HCT116 (cell line): ENCODE measurements around the gene ITPK1. TPM values are rescaled to one million over a fixed set of nuclear protein-coding genes. Genes with fewer than 3 reads are reported as not detected.

Source experiments
- ATAC-seq: fragments of 200-7000 bp; cut with Tn5 transposase; 2 replicates; pipeline ENCODE4 v1.9.1; 2020; ENCODE audit warnings: mild to moderate bottlenecking, moderate library complexity
- BruUV-seq: library from RNA; stranded (reverse); fragments of 400-500 nt; replicated peaks from 2 replicates; lab custom pipeline; 2021; lab: Mats Ljungman, UMichigan
- CTCF ChIA-PET: fragments of 300-600 bp; sonication (Branson Sonifier 250); formaldehyde crosslinking; loops from one replicate; lab custom pipeline; 2021; ENCODE audit warnings: antibody characterized with exemption; lab: Charles Lee
- POLR2A ChIA-PET: fragments of 300-600, 350-600 bp; sonication (Branson Sonifier 250); formaldehyde crosslinking; loops from one replicate; lab custom pipeline; 2021; ENCODE audit warnings: antibody characterized with exemption; lab: Charles Lee
- RAD21 ChIA-PET, 2 experiments: fragments of 300-600 bp; sonication (Branson Sonifier 250); formaldehyde crosslinking; loops; one replicate each; lab custom pipeline; 2023; ENCODE audit warnings: low total read pairs in 2 of 2; ENCODE audit not compliant: uncharacterized antibody in 2 of 2, unreplicated experiment in 2 of 2, low non-redundant PET in 1 of 2; lab: Charles Lee
- DNase-seq: peaks from one replicate; pipeline ENCODE4 v3.0.0-alpha.2; 2010; ENCODE audit warnings: low read depth, low spot score
- H2AFZ ChIP-seq: fragments of 200-600 bp; shearing (Covaris generic), sonication (generic); 2 replicates; pipeline ENCODE4 v1.6.1; 2017; ENCODE audit warnings: low read depth, mixed run types, mixed read lengths, antibody characterized with exemption, low read length; ENCODE audit not compliant: poor library complexity, severe bottlenecking
- H3K27ac ChIP-seq: 2 replicates; pipeline ENCODE4 v1.5.1; 2012; ENCODE audit warnings: low read depth, low read length
- H3K27me3 ChIP-seq: fragments of 200-600 bp; sonication (generic); 2 replicates; pipeline ENCODE4 v1.6.1; 2016; ENCODE audit warnings: mixed run types, low read length, mixed read lengths; ENCODE audit not compliant: insufficient read depth
- H3K36me3 ChIP-seq, 2 experiments: fragments of 200-500 bp in 1 of 2; fragments of 200-600 bp in 1 of 2; sonication (Bioruptor generic) in 1 of 2; sonication (generic) in 1 of 2; 2 replicates each; pipeline versions ENCODE4 v1.5.1 to v1.6.1; 2014 to 2016; ENCODE audit warnings: low read length in 2 of 2, inconsistent platforms in 1 of 2, mixed read lengths in 1 of 2, mixed run types in 1 of 2; ENCODE audit not compliant: insufficient read depth in 2 of 2, control insufficient read depth in 1 of 2
- H3K4me1 ChIP-seq, 2 experiments: fragments of 200-600 bp in 1 of 2; sonication (generic) in 1 of 2; 2 replicates each; pipeline versions ENCODE4 v1.5.1 to v1.6.1; 2012 to 2017; ENCODE audit warnings: low read length in 2 of 2, inconsistent platforms in 1 of 2, mild to moderate bottlenecking in 1 of 2, mixed read lengths in 1 of 2, mixed run types in 1 of 2, moderate library complexity in 1 of 2; ENCODE audit not compliant: insufficient read depth in 2 of 2, control insufficient read depth in 1 of 2
- H3K4me2 ChIP-seq: fragments of 200-600 bp; sonication (generic); 2 replicates; pipeline ENCODE4 v1.6.1; 2017; ENCODE audit warnings: mixed run types, low read length, mixed read lengths
- H3K4me3 ChIP-seq, 2 experiments: fragments of 200-600 bp in 1 of 2; sonication (generic) in 1 of 2; replicated peaks in 1 of 2; 2 replicates each; pipeline ENCODE4 v1.5.1; 2011 to 2016; ENCODE audit warnings: low read length in 2 of 2, control low read depth in 1 of 2, low read depth in 1 of 2, mild to moderate bottlenecking in 1 of 2, mixed read lengths in 1 of 2, mixed run types in 1 of 2
- H3K79me2 ChIP-seq: fragments of 200-600 bp; sonication (generic); 2 replicates; pipeline ENCODE4 v1.6.1; 2017; ENCODE audit warnings: mild to moderate bottlenecking, mixed run types, low read length, moderate library complexity, mixed read lengths; ENCODE audit not compliant: insufficient read depth
- H3K9ac ChIP-seq: fragments of 200-600 bp; sonication (generic); 2 replicates; pipeline ENCODE4 v1.6.1; 2016; ENCODE audit warnings: low read length, mixed read lengths
- H3K9me2 ChIP-seq: fragments of 200-600 bp; sonication (generic), shearing (Covaris generic); 2 replicates; pipeline ENCODE4 v1.6.1; 2017; ENCODE audit warnings: mixed run types, mild to moderate bottlenecking, moderate library complexity; ENCODE audit not compliant: insufficient read depth
- H3K9me3 ChIP-seq, 2 experiments: fragments of 200-500 bp in 1 of 2; fragments of 200-600 bp in 1 of 2; sonication (Bioruptor generic) in 1 of 2; sonication (generic) in 1 of 2; 2 replicates each; pipeline ENCODE4 v1.6.1; 2014 to 2017; ENCODE audit warnings: low read length in 2 of 2, mixed read lengths in 2 of 2, inconsistent platforms in 1 of 2, low read depth in 1 of 2, mild to moderate bottlenecking in 1 of 2, mixed run types in 1 of 2, moderate library complexity in 1 of 2; ENCODE audit not compliant: control insufficient read depth in 1 of 2, insufficient read depth in 1 of 2
- H4K20me1 ChIP-seq: fragments of 200-600 bp; sonication (generic), shearing (Covaris generic); 2 replicates; pipeline ENCODE4 v1.6.1; 2017; ENCODE audit warnings: mixed run types, mild to moderate bottlenecking, moderate library complexity; ENCODE audit not compliant: insufficient read depth
- ATF3 ChIP-seq: IDR thresholded peaks from 2 replicates; pipeline ENCODE4 v1.6.1; 2012
- CBX3 ChIP-seq: IDR thresholded peaks from 2 replicates; pipeline ENCODE4 v1.6.1; 2012; ENCODE audit warnings: low read depth
- CEBPB ChIP-seq: IDR thresholded peaks from 2 replicates; pipeline ENCODE4 v1.6.1; 2012; ENCODE audit warnings: low read depth
- EGR1 ChIP-seq: IDR thresholded peaks from 2 replicates; pipeline ENCODE4 v1.6.1; 2012; ENCODE audit warnings: low read depth
- ELF1 ChIP-seq: IDR thresholded peaks from 2 replicates; pipeline ENCODE4 v1.6.1; 2012; ENCODE audit warnings: low read depth, borderline replicate concordance
- EZH2phosphoT487 ChIP-seq: fragments of 200-600 bp; IDR thresholded peaks from 2 replicates; pipeline ENCODE4 v1.6.1; 2018; ENCODE audit warnings: antibody characterized with exemption, borderline replicate concordance
- FOSL1 ChIP-seq: IDR thresholded peaks from 2 replicates; pipeline ENCODE4 v1.6.1; 2012; ENCODE audit warnings: low read depth
- POLR2A ChIP-seq: IDR thresholded peaks from 2 replicates; pipeline ENCODE4 v1.7.0; 2011; ENCODE audit warnings: borderline replicate concordance; ENCODE audit not compliant: insufficient read depth, insufficient read length; ENCODE audit errors: extremely low read depth
- RAD21 ChIP-seq: IDR thresholded peaks from 2 replicates; pipeline ENCODE4 v1.6.1; 2012; ENCODE audit warnings: low read depth, mild to moderate bottlenecking
- TCF7L2 ChIP-seq: IDR thresholded peaks from 2 replicates; pipeline ENCODE4 v1.7.0; 2011; ENCODE audit warnings: borderline replicate concordance, inconsistent platforms; ENCODE audit not compliant: insufficient read depth, insufficient read length; ENCODE audit errors: extremely low read depth
- ZBTB33 ChIP-seq: IDR thresholded peaks from 2 replicates; pipeline ENCODE4 v1.6.1; 2011; ENCODE audit warnings: mild to moderate bottlenecking, low read length, moderate library complexity; ENCODE audit not compliant: insufficient replicate concordance; ENCODE audit errors: extremely low read depth
- intact Hi-C: fragments of 100-400 bp; cut with micrococcal nuclease; formaldehyde crosslinking; loops from 2 replicates; pipeline ENCODE4 v1.10.0; 2022
- total RNA-seq: library from RNA; stranded (reverse); gene quantifications from one replicate; pipeline ENCODE4 v1.2.1, GENCODE V29; 2021; ENCODE audit not compliant: unreplicated experiment
- TF ChIP-seq, protein P1 (sequence below), 3 experiments: fragments of 200-600 bp in 1 of 3; sonication (generic) in 1 of 3; IDR thresholded peaks in 2 of 3; conservative IDR thresholded peaks in 1 of 3; 2 replicates each; pipeline ENCODE4 v1.5.1; 2012 to 2017; ENCODE audit warnings: low read depth in 2 of 3, low read length in 2 of 3, antibody characterized with exemption in 1 of 3, borderline replicate concordance in 1 of 3, control low read depth in 1 of 3, mild to moderate bottlenecking in 1 of 3, mixed read lengths in 1 of 3, mixed run types in 1 of 3, moderate library complexity in 1 of 3; ENCODE audit not compliant: insufficient read depth in 1 of 3

ITPK1 gene
- total RNA-seq, 1 experiment from 2014 or later: 70.2 TPM

GRCh38 chr14:93110856-93111419, 4.8 kb downstream of the ITPK1 start:
- H3K27me3 ChIP-seq: no peaks in the 10 kb centered on the region
- no TSS peak for BruUV-seq
- no peak for ATAC-seq
- no peak overlapping the region for H3K9ac ChIP-seq
- CTCF ChIA-PET: no interaction called here
- RAD21 ChIA-PET: no interaction called here
- peaks cover 73% of the 10 kb centered on the region for H3K79me2 ChIP-seq
- no peak for TF ChIP-seq ATF3
- no peak for TF ChIP-seq RAD21
- TF ChIP-seq FOSL1: no peak
- no peak for TF ChIP-seq CBX3
- TF ChIP-seq POLR2A: no peak
- TF ChIP-seq EZH2phosphoT487: no peak
- no peak for TF ChIP-seq ELF1
- no peak for TF ChIP-seq CEBPB
- TF ChIP-seq EGR1: no peak
- TF ChIP-seq, protein P1, sequence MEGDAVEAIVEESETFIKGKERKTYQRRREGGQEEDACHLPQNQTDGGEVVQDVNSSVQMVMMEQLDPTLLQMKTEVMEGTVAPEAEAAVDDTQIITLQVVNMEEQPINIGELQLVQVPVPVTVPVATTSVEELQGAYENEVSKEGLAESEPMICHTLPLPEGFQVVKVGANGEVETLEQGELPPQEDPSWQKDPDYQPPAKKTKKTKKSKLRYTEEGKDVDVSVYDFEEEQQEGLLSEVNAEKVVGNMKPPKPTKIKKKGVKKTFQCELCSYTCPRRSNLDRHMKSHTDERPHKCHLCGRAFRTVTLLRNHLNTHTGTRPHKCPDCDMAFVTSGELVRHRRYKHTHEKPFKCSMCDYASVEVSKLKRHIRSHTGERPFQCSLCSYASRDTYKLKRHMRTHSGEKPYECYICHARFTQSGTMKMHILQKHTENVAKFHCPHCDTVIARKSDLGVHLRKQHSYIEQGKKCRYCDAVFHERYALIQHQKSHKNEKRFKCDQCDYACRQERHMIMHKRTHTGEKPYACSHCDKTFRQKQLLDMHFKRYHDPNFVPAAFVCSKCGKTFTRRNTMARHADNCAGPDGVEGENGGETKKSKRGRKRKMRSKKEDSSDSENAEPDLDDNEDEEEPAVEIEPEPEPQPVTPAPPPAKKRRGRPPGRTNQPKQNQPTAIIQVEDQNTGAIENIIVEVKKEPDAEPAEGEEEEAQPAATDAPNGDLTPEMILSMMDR (IDR thresholded peaks at IDR 0.05 in 2 of 3, conservative IDR thresholded peaks at IDR 0.05 in 1 of 3; ENCODE audit: borderline replicate concordance in 1 of 3, insufficient read depth in 1 of 3, low read depth in 2 of 3, low read length in 2 of 3): no peak
- no peak for TF ChIP-seq TCF7L2
- TF ChIP-seq ZBTB33: no peak
- no peaks in the 10 kb centered on the region for H3K9me3 ChIP-seq
- no peak overlapping the region for H3K4me2 ChIP-seq
- intact Hi-C loops: loop anchor here (5.0 to 10.0 kb wide), 2 partner anchors 96 to 504 kb away; partner anchors contain the start of genes GON7 and UBR7
- H4K20me1 ChIP-seq: peaks cover 3% of the 10 kb centered on the region; the same call in 1 of the 2 replicates
- no peaks in the 10 kb centered on the region for H3K9me2 ChIP-seq
- H3K36me3 ChIP-seq: no peaks in the 10 kb centered on the region; a peak in 1 of 4 replicates
- H2AFZ ChIP-seq: no peak overlapping the region
- POLR2A ChIA-PET: no interaction called here
- no peak overlapping the region for H3K4me3 ChIP-seq
- no peak for DNase-seq
- peaks cover 16 to 35% of the 10 kb centered on the region in 2 experiments; a peak in 3 of 4 replicates for H3K4me1 ChIP-seq
- H3K27ac ChIP-seq: no peak overlapping the region
